IMR-90 (cell line): ENCODE data around the gene SETD9. TPM values are rescaled to one million over a fixed set of nuclear protein-coding genes. Genes with fewer than 3 reads are reported as not detected.

Source experiments
- ATAC-seq: fragments of 200-7000 bp; cut with Tn5 transposase; 2 replicates; pipeline ENCODE4 v1.9.1; 2020; ENCODE audit warnings: low read depth, mild to moderate bottlenecking, moderate library complexity
- Bru-seq: library from RNA; stranded (reverse); fragments of 400-500 nt; gene quantifications from one replicate; lab custom pipeline; 2021; lab: Mats Ljungman, UMichigan
- BruChase-seq, 2 experiments: library from RNA; stranded (reverse); fragments of 400-500 nt; gene quantifications; one replicate each; lab custom pipeline; 2021; lab: Mats Ljungman, UMichigan
- BruUV-seq: library from RNA; stranded (reverse); fragments of 400-500 nt; replicated peaks from 2 replicates; lab custom pipeline; 2021; lab: Mats Ljungman, UMichigan
- CTCF ChIA-PET: fragments of 300-600 bp; formaldehyde crosslinking; extraction: SDS; loops from one replicate; lab custom pipeline; 2021; ENCODE audit warnings: antibody characterized with exemption; lab: Yijun Ruan, JAX
- POLR2A ChIA-PET: fragments of 300-600 bp; sonication (Branson Sonifier 250); formaldehyde crosslinking; loops from one replicate; lab custom pipeline; 2022; ENCODE audit warnings: antibody characterized with exemption; ENCODE audit not compliant: unreplicated experiment; lab: Charles Lee
- DNase-seq: peaks from one replicate; pipeline ENCODE4 v3.0.0; 2013
- H2AFZ ChIP-seq: replicated peaks from 2 replicates; pipeline ENCODE3; 2013; ENCODE audit warnings: low read length, mild to moderate bottlenecking; ENCODE audit not compliant: poor library complexity
- H2AK5ac ChIP-seq: 2 replicates; pipeline ENCODE4 v1.6.1; 2013; ENCODE audit warnings: low read depth, low read length, inconsistent platforms
- H2AK9ac ChIP-seq: replicated peaks from 2 replicates; pipeline ENCODE3; 2013; ENCODE audit warnings: mild to moderate bottlenecking, low read depth, low read length, moderate library complexity; ENCODE audit not compliant: poor library complexity
- H2BK120ac ChIP-seq: 2 replicates; pipeline ENCODE4 v1.6.1; 2013; ENCODE audit warnings: low read depth, low read length, inconsistent platforms
- H2BK15ac ChIP-seq: 3 replicates; pipeline ENCODE4 v1.6.1; 2013; ENCODE audit warnings: low read depth, low read length, inconsistent platforms
- H2BK20ac ChIP-seq: 2 replicates; pipeline ENCODE4 v1.6.1; 2013; ENCODE audit warnings: low read depth, mild to moderate bottlenecking, inconsistent platforms, low read length, moderate library complexity
- H2BK5ac ChIP-seq: 2 replicates; pipeline ENCODE4 v1.6.1; 2013; ENCODE audit warnings: mild to moderate bottlenecking, low read depth, low read length, inconsistent platforms; ENCODE audit not compliant: poor library complexity, severe bottlenecking
- H3K14ac ChIP-seq: replicated peaks from 2 replicates; pipeline ENCODE4 v1.6.1; 2013; ENCODE audit warnings: low read depth, low read length, inconsistent platforms
- H3K18ac ChIP-seq: 2 replicates; pipeline ENCODE4 v1.6.1; 2013; ENCODE audit warnings: low read depth, low read length, control low read depth
- H3K23ac ChIP-seq: 2 replicates; pipeline ENCODE4 v1.6.1; 2013; ENCODE audit warnings: low read depth, low read length, inconsistent platforms
- H3K27ac ChIP-seq: 2 replicates; pipeline ENCODE4 v1.5.1; 2013; ENCODE audit warnings: mild to moderate bottlenecking, control low read depth, low read length; ENCODE audit not compliant: insufficient read depth
- H3K27me3 ChIP-seq: 2 replicates; pipeline ENCODE4 v1.6.1; 2013; ENCODE audit warnings: low read length; ENCODE audit not compliant: control insufficient read depth, insufficient read depth
- H3K36me3 ChIP-seq: 2 replicates; pipeline ENCODE4 v1.6.1; 2013; ENCODE audit warnings: low read length, mixed read lengths; ENCODE audit not compliant: control insufficient read depth, insufficient read depth
- H3K4ac ChIP-seq: 2 replicates; pipeline ENCODE4 v1.6.1; 2013; ENCODE audit warnings: low read depth, low read length, inconsistent platforms
- H3K4me1 ChIP-seq: 2 replicates; pipeline ENCODE4 v1.6.1; 2013; ENCODE audit warnings: low read length, mixed read lengths; ENCODE audit not compliant: control insufficient read depth, insufficient read depth
- H3K4me2 ChIP-seq: 2 replicates; pipeline ENCODE4 v1.6.1; 2013; ENCODE audit warnings: low read depth, mild to moderate bottlenecking, control low read depth, low read length, moderate library complexity
- H3K4me3 ChIP-seq: 2 replicates; pipeline ENCODE4 v1.5.1; 2013; ENCODE audit warnings: low read depth, mild to moderate bottlenecking, control low read depth, low read length, moderate library complexity; ENCODE audit not compliant: insufficient read depth
- H3K56ac ChIP-seq: 2 replicates; pipeline ENCODE4 v1.6.1; 2013; ENCODE audit warnings: low read length, inconsistent platforms; ENCODE audit not compliant: insufficient read depth; ENCODE audit errors: extremely low read depth
- H3K79me1 ChIP-seq, 2 experiments: 2 replicates each; pipeline ENCODE4 v1.6.1; 2013; ENCODE audit warnings: low read length in 2 of 2, inconsistent platforms in 1 of 2, low read depth in 1 of 2
- H3K9ac ChIP-seq: 2 replicates; pipeline ENCODE4 v1.6.1; 2013; ENCODE audit warnings: low read depth, low read length, control low read depth
- H3K9me1 ChIP-seq: 2 replicates; pipeline ENCODE4 v1.6.1; 2013; ENCODE audit warnings: low read length, inconsistent platforms; ENCODE audit not compliant: insufficient read depth
- H3K9me3 ChIP-seq: 2 replicates; pipeline ENCODE4 v1.6.1; 2013; ENCODE audit warnings: low read length; ENCODE audit not compliant: control insufficient read depth, insufficient read depth
- H4K20me1 ChIP-seq: 2 replicates; pipeline ENCODE4 v1.6.1; 2013; ENCODE audit warnings: low read length, inconsistent platforms; ENCODE audit not compliant: insufficient read depth
- H4K5ac ChIP-seq: 2 replicates; pipeline ENCODE4 v1.6.1; 2013; ENCODE audit warnings: mild to moderate bottlenecking, low read depth, low read length, control low read depth
- H4K8ac ChIP-seq, 2 experiments: 2 replicates each; pipeline ENCODE4 v1.6.1; 2013; ENCODE audit warnings: low read depth in 2 of 2, low read length in 2 of 2, control low read depth in 1 of 2, inconsistent platforms in 1 of 2
- H4K91ac ChIP-seq: 2 replicates; pipeline ENCODE4 v1.6.1; 2013; ENCODE audit warnings: low read depth, low read length, inconsistent platforms; ENCODE audit not compliant: insufficient read depth
- CEBPB ChIP-seq: IDR thresholded peaks from 2 replicates; pipeline ENCODE4 v1.6.1; 2012; ENCODE audit warnings: low read depth, low read length, improper control_type of control experiment
- CHD1 ChIP-seq: IDR thresholded peaks from 2 replicates; pipeline ENCODE4 v1.6.1; 2012; ENCODE audit warnings: low read depth, low read length, improper control_type of control experiment
- ELK1 ChIP-seq: fragments of 150-350 bp; IDR thresholded peaks from 2 replicates; pipeline ENCODE4 v1.6.1; 2016; ENCODE audit warnings: low read depth, mild to moderate bottlenecking, low read length, moderate library complexity, borderline replicate concordance
- FOS ChIP-seq: fragments of 150-350 bp; IDR thresholded peaks from 2 replicates; pipeline ENCODE4 v1.6.1; 2016; ENCODE audit warnings: low read depth, low read length
- MAFK ChIP-seq: IDR thresholded peaks from 2 replicates; pipeline ENCODE4 v1.6.1; 2012; ENCODE audit warnings: low read depth, low read length, improper control_type of control experiment
- MAZ ChIP-seq: IDR thresholded peaks from 2 replicates; pipeline ENCODE4 v1.6.1; 2012; ENCODE audit warnings: low read depth, mild to moderate bottlenecking, low read length, improper control_type of control experiment, moderate library complexity, borderline replicate concordance
- MXI1 ChIP-seq: IDR thresholded peaks from 2 replicates; pipeline ENCODE4 v1.6.1; 2012; ENCODE audit warnings: low read depth, mild to moderate bottlenecking, low read length, moderate library complexity, borderline replicate concordance
- NFE2L2 ChIP-seq: fragments of 150-350 bp; IDR thresholded peaks from 2 replicates; pipeline ENCODE4 v1.6.1; 2016; ENCODE audit warnings: low read depth, mild to moderate bottlenecking, low read length
- POLR2A ChIP-seq: IDR thresholded peaks from 2 replicates; pipeline ENCODE4 v1.6.1; 2012; ENCODE audit warnings: mild to moderate bottlenecking, low read depth, low read length
- RCOR1 ChIP-seq: IDR thresholded peaks from 2 replicates; pipeline ENCODE4 v1.6.1; 2012; ENCODE audit warnings: mild to moderate bottlenecking, low read length, improper control_type of control experiment; ENCODE audit not compliant: insufficient replicate concordance
- RFX5 ChIP-seq: IDR thresholded peaks from 2 replicates; pipeline ENCODE4 v1.8.0; 2012; ENCODE audit warnings: low read depth, mild to moderate bottlenecking, low read length, moderate library complexity
- SMC3 ChIP-seq: fragments of 150-350 bp; IDR thresholded peaks from 2 replicates; pipeline ENCODE4 v1.6.1; 2016; ENCODE audit warnings: low read depth, mild to moderate bottlenecking, antibody characterized with exemption, low read length, moderate library complexity
- USF2 ChIP-seq: fragments of 150-350 bp; IDR thresholded peaks from 2 replicates; pipeline ENCODE4 v1.6.1; 2017; ENCODE audit warnings: mild to moderate bottlenecking, antibody characterized with exemption, low read length, low read depth
- WGBS, 2 experiments: methylation state at CpG; one replicate each; pipeline versions ENCODE4 v1.1.5 to v1.1.7; 2013; ENCODE audit warnings: missing lambda C conversion rate in 2 of 2; ENCODE audit not compliant: insufficient read length in 1 of 2; ENCODE audit errors: extremely low coverage in 2 of 2; 5-methylcytosine and 5-hydroxymethylcytosine counted together
- dilution Hi-C: fragments of 300-500 bp; cut with HindIII; formaldehyde crosslinking; loops from one replicate; pipeline ENCODE4 v1.14.3; 2018; ENCODE audit warnings: low sequenced_read_pairs; ENCODE audit not compliant: unreplicated experiment
- in situ Hi-C: fragments of 300-500 bp; cut with MboI; formaldehyde crosslinking; loops from 3 replicates; pipeline ENCODE4 v1.14.3; 2019; ENCODE audit warnings: low sequenced_read_pairs, inconsistent platforms, mixed read lengths
- intact Hi-C: fragments of 100-400 bp; cut with micrococcal nuclease; formaldehyde crosslinking; loops from 2 replicates; pipeline ENCODE4 v1.10.0; 2022
- long read RNA-seq: library from polyadenylated mRNA; unstranded; transcript quantifications from one replicate; pipeline ENCODE4 v2.0.0, GENCODE V29; 2021; ENCODE audit not compliant: unreplicated experiment
- polyA plus RNA-seq, 3 experiments: library from polyadenylated mRNA; depleted of rRNA; stranded (reverse); fragments of >200 nt; gene quantifications; 2 replicates each; pipeline ENCODE4 v1.2.3, GENCODE V29; 2012; ENCODE audit warnings: low replicate concordance in 1 of 3
- total RNA-seq: library from RNA; depleted of rRNA; stranded (reverse); fragments of >200 nt; gene quantifications from 2 replicates; pipeline ENCODE4 v1.2.3, GENCODE V29; 2012; rRNA removed

The SETD9 gene
- 8.1 and 8.9 TPM in 2 replicates for total RNA-seq
- 3.6 and 3.9 TPM in 2 replicates for polyA plus RNA-seq (2012; rRNA removed)
- 0.58 and 1.4 TPM in 2 replicates for polyA plus RNA-seq (2012; cell fraction: cytosol; rRNA removed)
- polyA plus RNA-seq (2012; cell fraction: nucleus; rRNA removed; ENCODE audit: low replicate concordance), result 0.38 and 2.1 TPM in 2 replicates
- Bru-seq, nascent RNA, result percentile 36 among the genes with signal in this experiment
- BruChase-seq, experiment 1, labeled RNA remaining after a 6-hour chase, result percentile 36 among the genes with signal in this experiment
- percentile 28 among the genes with signal in this experiment for BruChase-seq, experiment 2, labeled RNA remaining after a 2-hour chase
- long read RNA-seq, partial matches to known transcripts, result 1 of 4 reads
- long read RNA-seq, other reads (novel, unspliced or antisense), result 0 of 4 reads

- Histone ChIP-seq H3K4me2 (peak within 1 kb of the TSS; percentile 85), H3K23ac (peak within 1 kb of the TSS; percentile 86), H3K9ac (peak within 1 kb of the TSS; percentile 81), H2BK20ac (0 out of 2 replicates have a peak within 1 kb of the TSS, but pooled peaks have one; percentile 29), H2AK5ac (no peak within 1 kb of the TSS), H4K5ac (peak within 1 kb of the TSS; percentile 68), H4K8ac (peak within 1 kb of the TSS; percentile 65 to 94), H4K20me1 (no peaks in the 10 kb centered on the region), H3K27me3 (no peaks in the 10 kb centered on the region), H2AK9ac (peak within 1 kb of the TSS; percentile 80), H3K9me1 (no peaks in the 10 kb centered on the region), H3K36me3 (no peaks in the 10 kb centered on the region), H3K56ac (peak within 1 kb of the TSS; percentile 88), H2BK15ac (no peak within 1 kb of the TSS; the same call in 2 of the 3 replicates), H3K27ac (peak within 1 kb of the TSS; percentile 79), H4K91ac (peak within 1 kb of the TSS; percentile 85), H3K4me1 (no peaks in the 10 kb centered on the region), H3K18ac (peak within 1 kb of the TSS; percentile 59), H2BK120ac (peak within 1 kb of the TSS; percentile 69), H3K4ac (peak within 1 kb of the TSS; percentile 88), H2AFZ (peak within 1 kb of the TSS; percentile 98), H3K79me1 (peaks cover 0 to 3% of the 10 kb centered on the region in 2 experiments; a peak in 1 of 4 replicates), H2BK5ac (peak within 1 kb of the TSS; percentile 81), H3K9me3 (no peaks in the 10 kb centered on the region), H3K4me3 (peak within 1 kb of the TSS; percentile 91), H3K14ac (peak within 1 kb of the TSS; percentile 88)
- DNase-seq (peak; percentile 96), ATAC-seq (peak; percentile 94)
- intact Hi-C loops, result loop anchor here (2.0 kb wide), 1 partner anchor 311 kb away; no protein-coding TSS in a partner anchor
- 3% methylated on average over 13 of the region's 84 CpGs; no CpG with 5 or more reads in 1 of the 2 experiments for WGBS, 2 experiments
- BruUV-seq, result no TSS peak
- ChIA-PET POLR2A (no interaction called here), CTCF (no interaction called here)
- dilution Hi-C loops, result no loop called here
- in situ Hi-C loops, result loop anchor here (25.0 kb wide), 1 partner anchor 1553 kb away; the partner anchor contains the start of gene PLK2
- peak; percentile 77 for TF ChIP-seq MXI1
- no peak for TF ChIP-seq RFX5
- no peak for TF ChIP-seq MAFK
- TF ChIP-seq NFE2L2, result no peak
- no peak for TF ChIP-seq RCOR1
- TF ChIP-seq ELK1, result no peak
- no peak for TF ChIP-seq CEBPB
- TF ChIP-seq USF2, result no peak
- no peak for TF ChIP-seq SMC3
- peak; percentile 30; the same call in 1 of the 2 replicates for TF ChIP-seq MAZ
- no peak for TF ChIP-seq CHD1
- no peak for TF ChIP-seq FOS
- TF ChIP-seq POLR2A, result peak; percentile 95
Measured at GRCh38 chr5:56909294-56910209, at the start of gene SETD9. Gene SETD9 (plus strand): TSS chr5:56909596. CDS start chr5:56909646, 50 bp downstream.
